Sigmoid colon (tissue), 4 donors: ENCODE results near the gene NPAS2.

Experiments
- CTCF ChIP-seq, 4 experiments: fragments of 450-650 bp in 3 of 4; fragments of 200-600 bp in 1 of 4; IDR thresholded peaks; one replicate each; pipeline ENCODE4 v1.5.1; 2016 to 2019; ENCODE audit warnings: antibody characterized with exemption in 4 of 4, mild to moderate bottlenecking in 3 of 4, moderate library complexity in 2 of 4
- POLR2AphosphoS5 ChIP-seq, 4 donors: sonication (generic); formaldehyde crosslinking; IDR thresholded peaks; one replicate each; pipeline ENCODE4 v1.6.1; 2017; ENCODE audit warnings: antibody characterized with exemption in 4 of 4

- no peak for TF ChIP-seq CTCF (IDR thresholded peaks at IDR 0.05)
- no peak for TF ChIP-seq POLR2AphosphoS5 (IDR thresholded peaks at IDR 0.05)
Measured at GRCh38 chr2:100977511-100977910, 157.6 kb downstream of the NPAS2 start.
